HG02981 (cell line): ENCODE measurements around the gene OR2AK2.

Source experiments
- ATAC-seq: cut with Tn5 transposase; IDR thresholded peaks from one replicate; pipeline ENCODE4 v1.9.1; 2021; ENCODE audit warnings: mild to moderate bottlenecking, moderate library complexity; ENCODE audit not compliant: unreplicated experiment

OR2AK2 gene

GRCh38 chr1:248015803-248016202 lies 50.8 kb downstream of the OR2AK2 start:
- no peak for ATAC-seq
